NCI-H226 (cell line): ENCODE results near the gene ARNT2.

Source experiments
- DNase-seq: peaks from one replicate; pipeline ENCODE4 v3.0.0-alpha.2; 2015

Gene ARNT2

GRCh38 chr15:80468796-80469195 lies 64.6 kb downstream of the ARNT2 start:
- no peak for DNase-seq

- DNase-seq, result no peak
These were observed 67.7 kb downstream of the ARNT2 start for GRCh38 chr15:80471881-80472280.

- no peak for DNase-seq
These were observed 69.4 kb downstream of the ARNT2 start for GRCh38 chr15:80473286-80474223.

DNA sequence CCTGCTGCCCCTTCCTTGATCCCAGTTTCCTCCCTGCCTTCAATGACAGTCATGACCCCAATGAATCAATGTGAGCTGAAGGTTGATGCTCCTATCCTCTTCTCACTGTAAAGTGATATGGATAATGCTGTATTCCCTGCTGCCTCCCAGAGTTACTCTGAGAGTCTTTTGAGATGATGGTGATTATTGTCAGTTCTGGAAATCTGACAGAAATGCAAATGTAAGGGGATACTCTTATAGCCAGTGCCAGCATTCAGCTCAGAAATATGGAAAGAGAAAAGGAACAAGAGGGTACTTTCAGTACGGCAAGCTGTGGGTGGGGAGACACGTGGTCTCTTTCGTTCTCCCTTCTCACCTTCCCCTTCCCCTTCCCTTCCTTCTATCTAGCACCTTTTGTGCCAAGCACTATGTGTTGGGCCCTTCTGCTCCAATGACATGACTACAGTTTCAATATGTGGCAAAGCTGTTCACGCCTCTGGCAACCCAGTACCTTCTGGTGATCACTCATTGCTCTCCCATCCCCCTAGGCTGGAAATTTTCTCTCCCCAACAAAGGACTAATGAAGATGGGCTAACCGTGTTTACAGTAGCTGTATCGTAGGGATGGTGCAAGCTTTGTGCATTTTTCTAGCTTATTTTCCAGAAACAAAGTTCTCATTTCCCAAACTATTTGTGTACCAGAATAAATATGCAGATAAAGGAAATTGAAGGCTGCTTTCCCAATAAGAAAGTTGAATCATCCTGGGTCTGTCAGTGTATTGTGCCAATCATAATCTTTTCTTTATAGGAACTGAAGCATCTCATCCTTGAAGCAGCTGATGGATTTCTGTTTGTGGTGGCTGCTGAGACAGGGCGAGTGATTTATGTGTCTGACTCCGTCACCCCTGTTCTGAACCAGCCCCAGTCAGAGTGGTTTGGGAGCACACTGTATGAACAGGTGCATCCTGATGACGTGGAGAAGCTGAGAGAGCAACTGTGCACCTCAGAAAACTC lies 70.3 kb downstream of the ARNT2 start:
- DNase-seq, result no peak

DNA sequence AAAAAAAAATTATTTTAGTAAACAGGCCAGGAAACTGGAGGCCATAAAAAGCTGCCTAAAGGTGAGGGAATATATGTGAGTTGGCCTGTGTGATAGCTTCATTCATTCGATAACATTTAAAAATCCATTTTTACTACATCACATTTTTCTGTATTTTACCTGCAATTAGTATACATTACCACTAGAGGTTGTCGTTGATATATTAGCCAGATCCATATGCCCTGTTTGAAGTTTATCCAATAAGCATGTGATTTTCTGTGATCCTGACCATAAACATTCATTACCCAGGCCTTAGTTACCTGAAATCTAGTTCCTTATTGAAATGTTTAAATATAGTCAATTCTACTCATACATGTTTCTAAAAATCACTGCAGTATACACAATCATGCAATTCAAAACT lies 71.4 kb downstream of the ARNT2 start:
- DNase-seq, result no peak

DNA sequence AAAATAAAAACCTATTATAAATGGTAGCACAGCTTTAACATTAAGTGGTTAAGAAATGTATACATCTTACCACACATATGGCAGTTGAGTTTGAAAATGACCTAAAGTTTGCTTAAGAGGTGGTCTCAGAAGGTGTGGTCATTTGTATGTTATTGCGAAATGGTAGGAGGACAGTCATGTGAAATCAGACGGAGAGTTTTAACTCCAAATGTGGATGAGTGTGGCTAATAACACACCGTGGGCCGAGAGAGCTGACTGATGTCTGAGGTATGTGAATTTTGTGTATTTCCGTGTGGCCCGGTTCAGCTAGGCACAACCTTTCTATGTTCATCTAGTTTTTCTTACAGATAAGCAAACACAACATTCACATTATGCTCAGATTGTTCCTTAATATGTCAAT lies 71.9 kb downstream of the ARNT2 start:
- no peak for DNase-seq

DNA sequence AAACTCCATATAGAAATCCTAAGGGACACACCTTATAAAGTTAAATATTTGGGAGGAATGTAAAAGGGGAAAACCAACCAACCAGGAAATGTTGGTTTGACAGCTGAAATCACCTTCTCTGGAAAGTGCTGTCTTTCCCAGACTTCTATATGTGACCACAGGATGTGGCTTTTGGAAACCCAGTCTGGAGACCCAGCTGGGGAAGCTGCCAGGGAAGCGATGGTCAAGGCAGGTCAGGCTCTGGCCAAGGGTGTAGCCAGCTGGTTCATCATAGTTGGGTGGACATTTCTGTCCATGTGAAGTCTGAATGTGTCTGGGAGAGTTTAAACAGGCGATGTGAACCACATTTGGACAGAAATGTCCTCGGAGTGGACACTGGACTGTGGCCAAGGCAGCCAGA lies 73.9 kb downstream of the ARNT2 start:
- peak; percentile 90 for DNase-seq

- no peak for DNase-seq
These were observed 75.0 kb downstream of the ARNT2 start for GRCh38 chr15:80479191-80479590.

- DNase-seq, result peak; percentile 94
These were observed 76.1 kb downstream of the ARNT2 start for GRCh38 chr15:80480171-80480811.

DNA sequence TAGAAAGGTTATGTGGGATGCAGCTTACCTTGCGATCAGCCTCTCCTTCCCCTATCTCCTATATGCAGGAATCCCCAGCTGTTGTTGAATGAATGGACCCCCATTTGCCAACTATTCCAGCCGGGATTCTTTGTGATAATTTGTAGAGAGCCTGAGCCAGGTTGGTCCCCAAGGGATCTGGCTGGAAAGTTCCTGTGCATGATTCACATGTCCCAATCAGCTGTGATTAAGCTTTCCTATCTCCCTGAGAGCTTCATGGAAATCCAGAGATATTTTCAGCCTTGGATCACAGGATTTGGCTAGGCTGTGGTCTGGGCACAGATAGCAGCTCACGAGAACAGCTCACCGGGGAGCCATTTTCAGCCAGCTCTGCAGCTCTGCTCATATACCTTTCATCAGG lies 76.7 kb downstream of the ARNT2 start:
- peak; percentile 100 for DNase-seq

- no peak for DNase-seq
These were observed 78.5 kb downstream of the ARNT2 start for GRCh38 chr15:80482696-80483095.

- DNase-seq, result no peak
These were observed 79.6 kb downstream of the ARNT2 start for GRCh38 chr15:80483725-80484161.

- no peak for DNase-seq
These were observed 80.2 kb downstream of the ARNT2 start for GRCh38 chr15:80484333-80484864.

- DNase-seq, result no peak
These were observed 81.4 kb downstream of the ARNT2 start for GRCh38 chr15:80485370-80486164.

- DNase-seq, result no peak
These were observed 83.7 kb downstream of the ARNT2 start for GRCh38 chr15:80487839-80488390.

GRCh38 chr15:80489030-80489594 lies 84.9 kb downstream of the ARNT2 start:
- DNase-seq, result peak; percentile 50

- no peak for DNase-seq
These were observed 86.3 kb downstream of the ARNT2 start for GRCh38 chr15:80490431-80490990.

DNA sequence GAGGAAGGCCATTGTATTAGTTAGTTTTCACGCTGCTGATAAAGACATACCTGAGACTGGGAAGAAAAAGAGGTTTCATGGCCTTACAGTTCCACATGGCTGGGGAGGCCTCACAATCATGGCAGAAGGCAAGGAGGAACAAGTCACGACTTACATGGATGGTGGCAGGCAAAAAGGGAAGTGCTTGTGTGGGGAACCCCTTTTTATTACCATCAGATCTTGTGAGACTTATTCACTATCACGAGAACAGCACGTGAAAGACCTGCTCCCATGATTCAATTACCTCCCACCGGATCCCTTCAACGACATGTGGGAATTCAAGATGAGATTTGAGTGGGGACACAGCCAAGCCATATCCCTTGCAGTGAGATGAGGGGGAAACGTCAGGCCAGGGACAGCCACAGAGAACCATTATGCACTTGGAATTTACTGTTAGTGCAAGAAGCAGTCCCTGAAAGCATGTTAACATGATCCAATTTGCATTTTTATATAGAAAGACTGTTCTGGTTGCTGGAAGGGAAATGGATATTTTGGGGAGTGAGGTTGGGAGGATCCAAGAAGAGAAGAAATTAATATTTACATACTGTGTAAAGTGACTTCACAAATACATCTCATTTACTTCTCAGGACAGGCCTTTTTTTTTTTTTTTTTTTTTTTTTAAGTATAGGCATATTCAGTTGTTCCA lies 87.1 kb downstream of the ARNT2 start:
- no peak for DNase-seq

- DNase-seq, result no peak
These were observed 88.2 kb downstream of the ARNT2 start for GRCh38 chr15:80492409-80492808.

DNA sequence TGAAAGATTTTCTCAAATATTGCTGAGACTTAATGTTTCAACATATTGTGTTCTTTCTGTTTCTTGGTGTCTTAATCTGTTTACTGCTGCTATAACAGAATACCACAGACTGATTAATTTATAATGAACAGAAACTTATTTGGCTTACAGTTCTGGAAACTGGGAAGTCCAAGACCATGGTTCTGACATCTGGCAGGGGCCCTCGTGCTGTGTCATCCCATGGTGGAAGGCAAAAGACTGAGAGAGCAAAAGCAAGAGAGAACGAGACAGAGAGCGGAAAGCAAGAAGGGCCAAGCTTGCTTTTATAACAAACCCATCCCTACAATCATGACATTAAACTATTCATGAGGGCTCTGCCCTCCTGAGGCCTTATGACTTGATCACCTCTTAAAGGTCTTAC lies 88.7 kb downstream of the ARNT2 start:
- DNase-seq, result no peak
